GM23338 (cell line): ENCODE data around the gene PCSK6. TPM values are rescaled to one million over a fixed set of nuclear protein-coding genes. Genes with fewer than 3 reads are reported as not detected.

Source experiments
- ATAC-seq: fragments of 200-7000 bp; cut with Tn5 transposase; 3 replicates; pipeline ENCODE4 v1.9.1; 2020
- DNase-seq: peaks from one replicate; pipeline ENCODE4 v3.0.0-alpha.2; 2015; ENCODE audit warnings: low spot score
- H2AFZ ChIP-seq: fragments of 200-600 bp; sonication (generic); 2 replicates; pipeline ENCODE4 v1.8.0; 2016; ENCODE audit warnings: antibody characterized with exemption, mild to moderate bottlenecking, moderate library complexity
- H3F3A ChIP-seq: fragments of 200-600 bp; sonication (generic); replicated peaks from 2 replicates; pipeline ENCODE4 v1.8.0; 2017; ENCODE audit warnings: antibody characterized with exemption, mixed run types, low read depth
- H3K27ac ChIP-seq: fragments of 200-600 bp; sonication (generic); 2 replicates; pipeline ENCODE4 v1.6.1; 2016; ENCODE audit warnings: low read depth
- H3K27me3 ChIP-seq: fragments of 200-600 bp; sonication (generic); 2 replicates; pipeline ENCODE4 v1.8.0; 2016; ENCODE audit warnings: mild to moderate bottlenecking, mixed run types, moderate library complexity; ENCODE audit not compliant: insufficient read depth
- H3K36me3 ChIP-seq: fragments of 200-600 bp; sonication (generic); 2 replicates; pipeline ENCODE4 v1.8.0; 2016; ENCODE audit warnings: mild to moderate bottlenecking; ENCODE audit not compliant: insufficient read depth
- H3K4me1 ChIP-seq: fragments of 200-600 bp; sonication (generic); 2 replicates; pipeline ENCODE4 v1.8.0; 2016; ENCODE audit warnings: mild to moderate bottlenecking, moderate library complexity; ENCODE audit not compliant: insufficient read depth
- H3K4me2 ChIP-seq: fragments of 200-600 bp; sonication (generic); 2 replicates; pipeline ENCODE4 v1.7.1; 2017; ENCODE audit warnings: mixed run types
- H3K4me3 ChIP-seq: fragments of 200-600 bp; sonication (generic); 2 replicates; pipeline ENCODE4 v1.6.1; 2016; ENCODE audit warnings: mixed run types
- H3K79me2 ChIP-seq: fragments of 200-600 bp; sonication (generic); replicated peaks from 2 replicates; pipeline ENCODE4 v1.8.0; 2017; ENCODE audit warnings: mild to moderate bottlenecking; ENCODE audit not compliant: insufficient read depth
- H3K9me2 ChIP-seq: fragments of 200-600 bp; sonication (generic); 2 replicates; pipeline ENCODE4 v1.8.0; 2017; ENCODE audit not compliant: insufficient read depth
- H4K20me1 ChIP-seq: fragments of 200-600 bp; sonication (generic); replicated peaks from 2 replicates; pipeline ENCODE4 v1.8.0; 2017; ENCODE audit warnings: mild to moderate bottlenecking; ENCODE audit not compliant: insufficient read depth
- H3K27ac Mint-ChIP-seq: 2 replicates; pipeline ENCODE4 v1.8.0; 2020; ENCODE audit warnings: inconsistent platforms, mild to moderate bottlenecking, moderate library complexity, mixed read lengths
- H3K27me3 Mint-ChIP-seq: 3 replicates; pipeline ENCODE4 v1.8.0; 2022; ENCODE audit warnings: low read depth, mild to moderate bottlenecking, moderate library complexity, mixed read lengths, inconsistent platforms; ENCODE audit not compliant: insufficient read depth, poor library complexity
- H3K36me3 Mint-ChIP-seq: 3 replicates; pipeline ENCODE4 v1.8.0; 2021; ENCODE audit warnings: low read depth, mild to moderate bottlenecking, inconsistent platforms, moderate library complexity, mixed read lengths
- H3K4me1 Mint-ChIP-seq: 3 replicates; pipeline ENCODE4 v1.8.0; 2020; ENCODE audit warnings: mild to moderate bottlenecking, inconsistent platforms, mixed read lengths
- H3K4me3 Mint-ChIP-seq: 3 replicates; pipeline ENCODE4 v1.8.0; 2021; ENCODE audit warnings: moderate library complexity, mild to moderate bottlenecking, inconsistent platforms, mixed read lengths
- H3K9me3 Mint-ChIP-seq: 3 replicates; pipeline ENCODE4 v1.8.0; 2020; ENCODE audit warnings: moderate library complexity, mild to moderate bottlenecking, inconsistent platforms, mixed read lengths
- CREB1 ChIP-seq: fragments of 250-450 bp; sonication (Bioruptor Pico); IDR thresholded peaks from 2 replicates; pipeline ENCODE4 v1.5.0; 2020; ENCODE audit warnings: low read depth, mild to moderate bottlenecking, moderate library complexity
- CTCF ChIP-seq, 2 experiments: fragments of 200-600 bp in 1 of 2; sonication (generic) in 1 of 2; conservative IDR thresholded peaks; 2 replicates each; pipeline versions ENCODE4 v1.5.1 to v1.6.1; 2016 to 2017; ENCODE audit warnings: antibody characterized with exemption in 2 of 2, low read depth in 2 of 2, mild to moderate bottlenecking in 2 of 2, moderate library complexity in 1 of 2
- ETS1 ChIP-seq: IDR thresholded peaks from 2 replicates; pipeline ENCODE4 v1.6.1; 2016; ENCODE audit warnings: antibody characterized with exemption
- EZH2 ChIP-seq: fragments of 200-600 bp; sonication (generic); IDR thresholded peaks from one replicate; pipeline ENCODE4 v1.8.0; 2017; ENCODE audit warnings: antibody characterized with exemption, mild to moderate bottlenecking, low read depth; ENCODE audit not compliant: unreplicated experiment
- JUNB ChIP-seq: IDR thresholded peaks from one replicate; pipeline ENCODE4 v1.6.1; 2016; ENCODE audit warnings: antibody characterized with exemption; ENCODE audit not compliant: unreplicated experiment
- NANOG ChIP-seq: IDR thresholded peaks from 2 replicates; pipeline ENCODE4 v1.6.1; 2016; ENCODE audit warnings: antibody characterized with exemption, borderline replicate concordance
- POLR2AphosphoS5 ChIP-seq: IDR thresholded peaks from 2 replicates; pipeline ENCODE4 v1.6.1; 2016; ENCODE audit warnings: antibody characterized with exemption, low read depth
- REST ChIP-seq: IDR thresholded peaks from one replicate; pipeline ENCODE4 v1.6.1; 2018; ENCODE audit warnings: antibody characterized with exemption; ENCODE audit not compliant: unreplicated experiment
- STAT1 ChIP-seq: IDR thresholded peaks from one replicate; pipeline ENCODE4 v1.6.1; 2016; ENCODE audit warnings: antibody characterized with exemption; ENCODE audit not compliant: unreplicated experiment
- ZNF114 ChIP-seq: fragments of 250-450 bp; sonication (Bioruptor Pico); IDR thresholded peaks from 2 replicates; pipeline ENCODE4 v1.5.0; 2020; ENCODE audit warnings: mild to moderate bottlenecking, moderate library complexity
- ZNF331 ChIP-seq: fragments of 250-450 bp; sonication (Bioruptor Pico); IDR thresholded peaks from 2 replicates; pipeline ENCODE4 v1.5.0; 2020; ENCODE audit warnings: low read depth, mild to moderate bottlenecking, moderate library complexity
- ZNF462 ChIP-seq: fragments of 250-450 bp; sonication (Bioruptor Pico); IDR thresholded peaks from 2 replicates; pipeline ENCODE4 v1.5.0; 2020; ENCODE audit warnings: mild to moderate bottlenecking, moderate library complexity
- polyA plus RNA-seq: library from polyadenylated mRNA; unstranded; fragments of >200 nt; fragmentation: Nextera tagmentation; extraction: Ambion mirVana; gene quantifications from 2 replicates; pipeline ENCODE4 v1.2.1, GENCODE V29; 2016
- total RNA-seq: library from RNA; depleted of rRNA; stranded (reverse); fragments of >200 nt; shearing (Covaris generic); gene quantifications from 2 replicates; pipeline ENCODE4 v1.2.3, GENCODE V29; 2014

PCSK6 gene
- total and polyA plus RNA-seq, 2 experiments from 2014 or later: 1.7 to 6.7 TPM

GRCh38 chr15:101411581-101411980 lies 77.9 kb downstream of the PCSK6 start:
- no peak overlapping the region for H3K4me3 ChIP-seq
- TF ChIP-seq ZNF114: no peak
- no peak for TF ChIP-seq ZNF462 (CRISPR knock-in tag)
- TF ChIP-seq POLR2AphosphoS5: no peak
- no peak for TF ChIP-seq STAT1
- TF ChIP-seq ZNF331 (CRISPR knock-in tag): no peak
- no peak for TF ChIP-seq EZH2
- no peak for TF ChIP-seq ETS1
- TF ChIP-seq REST: no peak
- TF ChIP-seq CTCF (conservative IDR thresholded peaks at IDR 0.05; ENCODE audit: low read depth in 2 of 2): no peak
- no peak for TF ChIP-seq NANOG
- TF ChIP-seq CREB1 (CRISPR knock-in tag): no peak
- no peak for TF ChIP-seq JUNB
- Mint-ChIP-seq H3K4me1 (peaks cover 13% of the 10 kb centered on the region), H3K36me3 (peaks cover 5% of the 10 kb centered on the region; the same call in 2 of the 3 replicates), H3K27me3 (peaks cover 11% of the 10 kb centered on the region), H3K9me3 (peaks cover 6% of the 10 kb centered on the region; the same call in 2 of the 3 replicates), H3K27ac (no peak overlapping the region), H3K4me3 (no peak overlapping the region)
- no peaks in the 10 kb centered on the region for H3F3A ChIP-seq
- no peaks in the 10 kb centered on the region for H3K36me3 ChIP-seq
- no peak overlapping the region for H2AFZ ChIP-seq
- H3K27me3 ChIP-seq: no peaks in the 10 kb centered on the region
- no peaks in the 10 kb centered on the region for H3K9me2 ChIP-seq
- 0 out of 2 replicates have a peak, but pooled peaks cover 3% of the 10 kb centered on the region for H4K20me1 ChIP-seq
- no peak for ATAC-seq
- DNase-seq: no peak
- no peaks in the 10 kb centered on the region for H3K79me2 ChIP-seq
- no peak overlapping the region for H3K4me2 ChIP-seq
- no peak overlapping the region for H3K27ac ChIP-seq
- no peaks in the 10 kb centered on the region; the same call in 1 of the 2 replicates for H3K4me1 ChIP-seq
